ENCODE data around the gene PTPN1. TPM values are rescaled to one million over a fixed set of nuclear protein-coding genes. Genes with fewer than 3 reads are reported as not detected.

Gene PTPN1
- total RNA-seq, 4 donors from 2014 or later: 20.7 to 26.7 (median 23.7) TPM

- Histone ChIP-seq H3K27me3 (no peaks in the 10 kb centered on the region), H3K36me3 (peaks cover 0 to 63% (median 14%) of the 10 kb centered on the region in 3 donors), H3K4me3 (no peak overlapping the region), H3K9me3 (no peaks in the 10 kb centered on the region), H3K27ac (no peak overlapping the region), H3K4me1 (peaks cover 0 to 57% (median 8%) of the 10 kb centered on the region in 4 donors)
- no peak for DNase-seq (ENCODE audit: low spot score in 2 of 2)
- TF ChIP-seq POLR2A (IDR thresholded peaks at IDR 0.05) (no peak), EP300 (IDR thresholded peaks at IDR 0.05) (no peak)
- TF ChIP-seq, protein P1, sequence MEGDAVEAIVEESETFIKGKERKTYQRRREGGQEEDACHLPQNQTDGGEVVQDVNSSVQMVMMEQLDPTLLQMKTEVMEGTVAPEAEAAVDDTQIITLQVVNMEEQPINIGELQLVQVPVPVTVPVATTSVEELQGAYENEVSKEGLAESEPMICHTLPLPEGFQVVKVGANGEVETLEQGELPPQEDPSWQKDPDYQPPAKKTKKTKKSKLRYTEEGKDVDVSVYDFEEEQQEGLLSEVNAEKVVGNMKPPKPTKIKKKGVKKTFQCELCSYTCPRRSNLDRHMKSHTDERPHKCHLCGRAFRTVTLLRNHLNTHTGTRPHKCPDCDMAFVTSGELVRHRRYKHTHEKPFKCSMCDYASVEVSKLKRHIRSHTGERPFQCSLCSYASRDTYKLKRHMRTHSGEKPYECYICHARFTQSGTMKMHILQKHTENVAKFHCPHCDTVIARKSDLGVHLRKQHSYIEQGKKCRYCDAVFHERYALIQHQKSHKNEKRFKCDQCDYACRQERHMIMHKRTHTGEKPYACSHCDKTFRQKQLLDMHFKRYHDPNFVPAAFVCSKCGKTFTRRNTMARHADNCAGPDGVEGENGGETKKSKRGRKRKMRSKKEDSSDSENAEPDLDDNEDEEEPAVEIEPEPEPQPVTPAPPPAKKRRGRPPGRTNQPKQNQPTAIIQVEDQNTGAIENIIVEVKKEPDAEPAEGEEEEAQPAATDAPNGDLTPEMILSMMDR (IDR thresholded peaks at IDR 0.05): no peak
- 94 to 95% methylated on average over 5 of the region's 5 CpGs for WGBS, 2 donors
These were observed 64.4 kb downstream of the PTPN1 start for GRCh38 chr20:50574586-50574985.

GRCh38 chr20:50575865-50576720 lies 65.9 kb downstream of the PTPN1 start:
- no peaks in the 10 kb centered on the region for H3K27me3 ChIP-seq
- peaks cover 0 to 55% (median 4%) of the 10 kb centered on the region in 4 donors for H3K4me1 ChIP-seq
- 55 to 61% methylated on average over 12 of the region's 12 CpGs for WGBS, 2 donors
- DNase-seq (ENCODE audit: low spot score in 2 of 2): peak; percentile 49 to 64
- no peak overlapping the region for H3K4me3 ChIP-seq
- H3K27ac ChIP-seq: peak overlapping the region in 1 of 4 donors; percentile 4
- no peaks in the 10 kb centered on the region for H3K9me3 ChIP-seq
- H3K36me3 ChIP-seq: peaks cover 0 to 74% (median 16%) of the 10 kb centered on the region in 3 donors
- TF ChIP-seq POLR2A (IDR thresholded peaks at IDR 0.05) (no peak), EP300 (IDR thresholded peaks at IDR 0.05) (no peak)
- TF ChIP-seq, protein P1 (IDR thresholded peaks at IDR 0.05): peak; percentile 52 to 77 (median 68)

- Histone ChIP-seq H3K9me3 (no peaks in the 10 kb centered on the region), H3K36me3 (peaks cover 0 to 87% (median 16%) of the 10 kb centered on the region in 3 donors), H3K4me3 (no peak overlapping the region), H3K4me1 (peaks cover 0 to 49% (median 4%) of the 10 kb centered on the region in 4 donors), H3K27ac (no peak overlapping the region), H3K27me3 (no peaks in the 10 kb centered on the region)
- TF ChIP-seq POLR2A (IDR thresholded peaks at IDR 0.05) (no peak), EP300 (IDR thresholded peaks at IDR 0.05) (no peak)
- TF ChIP-seq, protein P1 (IDR thresholded peaks at IDR 0.05): no peak
- 81 to 86% methylated on average over 14 to 17 of the region's 17 CpGs for WGBS, 2 donors
- no peak for DNase-seq (ENCODE audit: low spot score in 2 of 2)
These were observed 67.2 kb downstream of the PTPN1 start for GRCh38 chr20:50577175-50578018.

GRCh38 chr20:50578061-50578777 lies 68.0 kb downstream of the PTPN1 start:
- H3K4me3 ChIP-seq: no peak overlapping the region
- no peak for TF ChIP-seq POLR2A (IDR thresholded peaks at IDR 0.05)
- no peak for TF ChIP-seq EP300 (IDR thresholded peaks at IDR 0.05)
- TF ChIP-seq, protein P1 (IDR thresholded peaks at IDR 0.05): no peak
- H3K27me3 ChIP-seq: no peaks in the 10 kb centered on the region
- no peaks in the 10 kb centered on the region for H3K9me3 ChIP-seq
- H3K27ac ChIP-seq: no peak overlapping the region
- WGBS, 2 donors: 84 to 90% methylated on average over 14 of the region's 14 CpGs
- H3K4me1 ChIP-seq: peaks cover 0 to 40% (median 2%) of the 10 kb centered on the region in 4 donors
- H3K36me3 ChIP-seq: peaks cover 0 to 92% (median 16%) of the 10 kb centered on the region in 3 donors
- no peak for DNase-seq (ENCODE audit: low spot score in 2 of 2)
